Left lobe of liver (tissue), 2 donors: ENCODE results near the gene SLAMF7. TPM values are rescaled to one million over a fixed set of nuclear protein-coding genes. Genes with fewer than 3 reads are reported as not detected.
"Not testable (repeated sequence)": the region's sequence is repeated elsewhere in the genome, so short reads cannot be mapped to it uniquely, and the experiment has no call there.

Source experiments
- ATAC-seq: fragments of 200-7000 bp; cut with Tn5 transposase; one replicate; pipeline ENCODE4 v1.9.1; 2020; ENCODE audit warnings: mild to moderate bottlenecking, moderate library complexity
- DNase-seq: peaks from one replicate; pipeline ENCODE4 v3.0.0-alpha.2; 2020; ENCODE audit warnings: low spot score
- total RNA-seq: library from RNA; stranded (reverse); gene quantifications from one replicate; pipeline ENCODE4 v1.2.1, GENCODE V29; 2021
- donor health status: DM: no; HTN: no; CAD: no; lungs with moderate emphysema.
- donor health status: DM: no; HTN: yes; CAD: no.

Gene SLAMF7
- total RNA-seq, 1 donor from 2014 or later = 0.68 TPM

DNA sequence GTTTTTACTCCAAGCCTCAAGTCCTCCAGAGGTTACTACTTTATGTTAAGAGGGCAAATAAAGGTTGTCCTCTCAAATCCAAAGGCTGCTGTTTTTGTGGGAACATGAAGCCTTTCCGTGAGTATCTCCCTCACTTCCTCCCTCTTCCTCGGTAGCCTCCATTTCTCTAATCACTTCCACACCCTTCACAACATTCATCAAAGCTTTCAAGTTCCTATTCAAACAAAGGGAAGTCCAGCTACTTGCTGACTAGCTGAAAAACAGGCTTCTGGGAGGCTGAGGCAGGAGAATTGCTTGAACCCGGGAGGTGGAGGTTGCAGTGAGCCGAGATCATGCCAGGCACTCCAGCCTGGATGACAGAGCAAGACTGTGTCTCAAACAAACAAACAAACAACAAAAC, 20.8 kb upstream of the SLAMF7 start:
- ATAC-seq = no peak
- DNase-seq = no peak

DNA sequence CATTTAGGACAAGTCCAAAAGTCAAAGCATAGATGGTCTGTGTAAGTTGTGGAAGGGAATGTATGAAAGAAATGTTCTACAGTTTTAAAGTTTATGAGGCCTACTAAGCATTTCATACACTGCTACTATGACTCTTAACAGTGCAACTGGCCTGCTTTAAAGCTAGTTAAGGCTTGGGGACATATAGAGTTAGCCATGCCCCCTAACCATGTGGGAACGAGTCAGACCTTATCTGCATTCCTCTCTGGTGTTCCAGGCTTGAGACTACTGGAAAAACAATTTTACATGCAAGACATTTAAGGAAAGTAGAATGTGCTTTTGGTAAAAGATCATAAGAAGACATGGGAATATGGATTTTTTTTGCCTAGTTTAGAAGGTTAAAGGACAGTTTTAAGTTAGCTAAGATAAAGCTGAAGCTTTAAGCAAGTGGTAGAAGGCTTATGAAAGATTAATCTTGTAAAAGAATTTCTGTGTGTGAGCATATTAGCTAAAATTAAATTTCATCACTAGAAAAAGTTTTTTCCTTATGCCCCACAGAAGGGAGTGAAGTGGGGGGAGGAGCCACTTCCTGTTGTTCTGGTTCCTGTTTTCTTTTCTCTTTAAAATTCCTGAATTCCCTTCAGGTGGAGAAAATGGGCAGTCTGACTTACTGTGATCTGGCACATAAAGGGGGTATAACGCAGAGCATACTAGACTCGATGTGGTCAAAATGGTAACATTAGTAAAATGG, 18.5 kb upstream of the SLAMF7 start:
- ATAC-seq = no peak
- DNase-seq = no peak

DNA sequence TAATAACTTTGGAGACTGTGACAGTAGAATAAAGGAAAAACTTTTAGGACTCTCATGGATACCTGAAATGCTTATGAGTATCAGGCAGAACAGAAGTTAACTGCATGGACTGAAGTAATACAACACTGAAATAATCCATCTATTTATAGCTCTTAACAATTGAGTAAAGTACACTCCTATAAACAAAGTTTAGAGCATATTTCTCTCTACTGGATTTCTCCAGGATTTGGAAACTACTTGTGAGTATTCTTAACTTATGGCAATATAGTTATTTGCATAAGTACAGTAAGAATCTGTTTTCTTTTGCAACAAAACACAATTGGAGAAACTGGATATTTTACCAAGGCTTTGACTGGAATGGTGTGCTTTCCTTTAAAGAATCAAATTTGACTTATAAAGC, 17.6 kb upstream of the SLAMF7 start:
- DNase-seq = no peak

DNA sequence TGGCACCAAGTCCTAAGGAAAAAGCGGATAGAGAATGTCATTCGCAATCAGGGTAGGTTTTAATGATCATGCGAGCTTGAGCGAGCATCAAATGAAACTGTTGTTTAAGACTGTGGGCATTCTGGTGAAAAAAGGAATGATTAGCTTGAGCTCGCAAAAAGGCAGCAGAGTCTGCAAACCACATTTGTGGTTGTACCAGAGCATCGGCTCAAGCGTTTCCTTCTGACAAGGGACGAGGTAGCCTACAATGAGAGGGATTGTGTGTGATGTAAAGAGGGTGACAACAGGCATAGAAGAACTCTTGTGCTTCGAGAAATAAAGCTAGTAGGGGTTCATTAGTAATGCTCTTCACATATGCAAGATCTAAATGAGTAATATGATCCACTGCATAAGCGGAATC, 16.3 kb upstream of the SLAMF7 start:
- DNase-seq (no peak), ATAC-seq (no peak)

More for the DNA sequence above, 17.6 kb upstream of the SLAMF7 start:
- ATAC-seq = no peak

DNA sequence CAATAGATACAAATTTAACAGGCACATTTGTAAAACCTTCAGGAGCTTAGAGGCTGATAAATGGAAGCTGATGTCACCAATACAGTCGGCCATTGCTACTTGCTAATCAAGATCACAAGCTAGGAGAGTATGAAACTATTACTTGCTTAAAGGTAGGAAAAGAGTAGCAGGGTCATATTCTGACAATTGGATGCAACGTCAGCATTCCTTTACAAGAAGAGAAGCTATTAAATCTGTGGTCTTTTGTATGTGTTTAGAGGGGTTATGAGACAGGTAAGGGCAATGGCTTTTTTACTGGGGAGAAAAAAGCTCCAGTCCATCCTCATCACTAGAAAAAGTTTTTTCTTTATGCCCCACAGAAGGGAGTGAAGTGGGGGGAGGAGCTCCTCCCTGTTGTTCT, 15.7 kb upstream of the SLAMF7 start:
- ATAC-seq (no peak), DNase-seq (no peak)

DNA sequence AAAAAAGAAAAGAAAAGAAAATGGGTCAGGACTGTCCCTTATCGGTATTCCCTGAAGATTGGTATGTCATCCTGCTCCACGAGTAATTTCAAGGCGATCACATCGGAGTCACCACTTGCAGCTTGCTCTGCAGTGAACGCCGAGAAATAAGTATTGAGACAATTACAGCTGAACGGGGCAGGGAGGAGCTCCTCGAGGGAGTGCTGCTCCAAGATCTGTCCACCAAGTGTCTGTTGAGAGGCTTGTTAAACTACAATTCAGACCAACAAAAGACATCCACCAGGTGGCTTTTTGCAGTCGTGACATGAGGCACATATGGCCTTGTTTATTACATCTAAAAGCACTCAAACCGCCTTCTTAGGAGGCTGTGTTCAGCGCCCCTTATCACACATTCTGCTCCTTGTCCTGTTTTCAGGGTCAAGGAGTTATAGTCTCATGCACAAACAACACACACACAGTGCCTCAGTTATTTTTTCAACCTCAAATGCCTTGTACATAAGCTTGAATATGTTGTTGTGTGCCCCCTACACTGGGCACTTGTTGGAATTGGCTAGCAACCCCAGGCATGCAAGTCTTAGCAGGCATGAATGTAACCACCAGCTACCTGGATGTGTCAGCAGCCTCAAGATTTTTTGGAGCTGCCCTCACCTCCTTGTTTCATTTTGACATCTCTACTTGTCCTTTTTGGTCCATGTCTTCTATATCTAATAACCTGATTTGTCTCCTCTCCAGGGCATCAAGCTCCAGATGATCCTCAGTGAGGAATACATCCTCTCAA, 14.4 kb upstream of the SLAMF7 start:
- ATAC-seq (no peak), DNase-seq (no peak)

DNA sequence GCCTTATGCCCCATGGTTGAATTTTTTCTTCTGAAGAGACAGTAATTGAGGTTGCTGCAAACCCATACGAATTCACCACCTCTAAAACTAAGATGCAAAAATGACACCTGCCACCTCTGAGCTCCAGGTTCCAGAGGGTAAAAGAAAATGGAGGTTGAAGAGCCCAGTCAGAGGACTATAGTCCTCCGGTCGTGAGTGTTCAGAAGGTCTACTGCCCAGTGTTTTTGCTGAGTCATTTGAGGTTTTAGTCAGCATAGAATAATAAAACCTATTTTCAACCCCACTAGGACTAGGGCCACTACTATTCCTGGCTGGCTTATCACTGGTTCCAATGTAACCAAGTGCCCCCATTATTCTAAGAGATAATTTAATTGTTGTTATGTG, 12.9 kb upstream of the SLAMF7 start:
- DNase-seq = no peak
- ATAC-seq = no peak

DNA sequence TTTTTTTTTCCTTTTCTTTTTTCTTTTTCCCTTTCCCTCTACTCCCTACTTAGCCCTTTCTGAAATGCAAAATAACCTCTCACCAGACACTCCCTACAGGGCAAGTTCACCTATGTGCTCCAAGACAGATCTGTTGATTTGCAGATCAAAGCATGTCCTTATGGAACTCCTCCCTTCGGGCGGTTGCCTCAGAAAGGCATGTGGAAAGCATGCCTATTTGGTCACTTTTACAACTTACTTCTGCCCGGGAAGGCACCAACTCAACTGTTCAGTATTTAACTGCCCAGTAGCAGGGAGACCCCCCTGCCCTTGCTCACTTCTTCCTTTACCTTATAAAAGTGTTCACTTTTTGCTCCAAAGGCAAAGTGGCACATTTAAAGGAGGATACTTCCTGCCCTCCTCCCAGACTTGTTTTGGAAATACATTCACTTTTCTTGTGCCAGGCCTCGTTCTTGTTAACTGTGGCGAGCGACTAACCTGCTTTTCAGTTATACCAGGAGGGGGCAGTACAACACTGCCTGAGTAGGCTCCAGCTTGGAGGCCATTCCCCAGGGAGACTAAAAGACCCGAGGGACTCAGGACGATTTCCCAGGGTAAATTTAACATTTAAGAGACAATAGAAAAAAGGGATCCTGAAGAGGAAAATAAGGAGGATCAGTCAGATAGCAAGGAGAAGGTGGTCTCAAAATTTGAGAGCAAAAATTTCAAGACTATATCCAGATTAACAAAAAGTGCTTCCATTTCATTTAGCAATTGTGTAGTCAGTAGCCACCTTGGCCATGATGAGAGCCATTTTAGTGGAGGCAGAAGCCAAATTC, 12.3 kb upstream of the SLAMF7 start:
- peak; percentile 59 for DNase-seq
- peak; percentile 100 for ATAC-seq

DNA sequence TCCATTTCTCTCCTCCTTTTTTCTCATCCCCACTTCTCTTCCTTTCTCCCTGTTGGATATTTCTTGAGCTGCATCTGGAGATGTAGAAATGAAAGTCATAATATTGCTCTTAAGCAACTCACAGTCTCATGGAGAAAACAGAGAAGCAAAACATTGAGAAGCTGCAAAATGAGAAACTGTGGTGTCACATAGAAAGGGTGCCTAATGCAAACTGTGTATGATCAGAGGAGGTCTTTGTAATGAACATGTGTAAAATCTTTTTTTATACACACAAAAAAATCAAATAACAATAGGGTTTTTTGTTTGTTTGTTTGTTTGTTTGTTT, 11.8 kb upstream of the SLAMF7 start:
- ATAC-seq (peak; percentile 8), DNase-seq (no peak)

DNA sequence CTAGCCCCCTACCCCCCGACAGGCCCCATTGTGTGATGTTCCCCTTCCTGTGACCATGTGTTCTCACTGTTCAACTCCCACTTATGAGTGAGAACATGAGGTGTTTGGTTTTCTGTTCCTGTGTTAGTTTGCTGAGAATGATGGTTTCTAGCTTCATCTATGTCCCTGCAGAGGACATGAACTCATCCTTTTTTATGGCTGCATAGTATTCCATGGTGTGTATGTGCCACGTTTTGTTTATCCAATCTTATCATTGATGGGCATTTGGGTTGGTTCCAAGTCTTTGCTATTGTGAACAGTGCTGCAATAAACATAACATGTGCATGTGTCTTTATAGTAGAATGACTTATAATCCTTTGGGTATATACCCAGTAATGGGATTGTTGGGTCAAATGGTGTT, 7.5 kb upstream of the SLAMF7 start:
- not testable (repeated sequence) for ATAC-seq

DNA sequence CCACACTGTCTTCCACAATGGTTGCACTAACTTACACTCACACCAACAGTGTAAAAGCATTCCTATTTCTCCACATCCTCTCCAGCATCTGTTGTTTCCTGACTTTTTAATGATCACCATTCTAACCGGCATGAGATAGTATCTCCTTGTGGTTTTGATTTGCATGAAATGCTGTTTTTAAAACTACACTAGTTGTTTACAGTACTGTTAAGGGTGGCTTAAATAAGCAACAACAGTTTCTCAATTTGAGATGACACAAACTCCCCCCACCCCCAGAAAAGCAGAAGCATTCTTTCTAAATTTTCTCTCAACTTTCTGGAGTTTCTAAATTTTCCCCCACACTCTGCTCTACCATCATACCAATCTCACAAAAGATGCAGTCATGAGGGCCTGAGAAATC, 7.1 kb upstream of the SLAMF7 start:
- DNase-seq (no peak), ATAC-seq (no peak)

More for the DNA sequence above, 7.5 kb upstream of the SLAMF7 start:
- not testable (repeated sequence) for DNase-seq

DNA sequence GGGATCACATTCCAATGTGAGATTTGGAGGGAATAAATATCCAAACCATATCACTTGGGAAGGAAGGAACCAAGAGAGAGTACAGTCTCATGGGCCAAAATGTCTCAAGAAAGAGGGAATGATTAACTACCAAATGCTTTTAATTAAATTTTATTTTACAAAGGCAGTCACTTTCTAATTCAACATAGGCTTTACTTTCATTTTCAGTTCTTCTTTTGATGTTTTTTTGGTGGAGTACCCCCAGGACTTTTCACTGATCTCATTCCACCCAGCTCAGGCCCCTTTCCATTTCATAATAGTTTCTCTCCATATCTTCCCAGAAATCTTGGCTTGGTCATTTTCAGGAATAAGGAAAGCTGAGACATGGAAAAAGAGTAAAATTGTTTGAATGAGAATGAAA, 5.1 kb upstream of the SLAMF7 start:
- no peak for ATAC-seq
- no peak for DNase-seq

DNA sequence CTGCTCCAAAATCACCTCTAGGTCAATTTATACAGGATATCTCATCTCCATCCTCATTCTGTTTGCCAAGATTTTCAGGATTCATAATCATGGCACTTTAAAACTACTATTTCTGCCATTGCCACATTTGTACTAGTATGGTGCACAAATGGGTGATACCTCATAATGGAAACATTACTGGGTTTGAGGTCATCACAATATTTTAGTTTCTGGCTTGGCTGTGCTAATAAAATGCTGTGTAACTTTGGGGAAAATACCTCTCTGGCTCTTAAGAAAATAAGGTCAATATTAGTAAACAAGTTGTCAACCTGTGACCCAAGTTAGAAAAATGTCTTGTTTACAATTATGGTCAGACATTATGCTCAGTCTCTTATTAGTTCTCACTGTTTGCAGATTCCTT, 4.7 kb upstream of the SLAMF7 start:
- ATAC-seq = no peak
- no peak for DNase-seq

DNA sequence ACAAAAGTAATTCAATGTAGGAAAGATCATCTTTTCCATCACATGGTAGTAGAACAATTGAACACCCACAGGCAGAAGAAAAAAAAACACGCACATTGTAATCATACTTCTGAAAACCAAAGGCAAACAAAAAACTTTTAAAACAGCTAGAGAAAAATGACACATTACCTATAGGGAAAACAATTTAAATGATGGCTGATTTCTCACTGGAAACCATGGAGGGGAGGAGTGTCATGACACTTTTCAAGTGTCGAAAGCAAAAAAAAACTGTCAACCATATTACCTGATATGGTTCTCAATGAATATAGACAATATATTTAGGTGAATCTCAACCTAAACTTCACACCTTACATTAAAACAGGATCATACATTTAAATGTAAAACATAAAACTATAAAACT, 776 bp upstream of the SLAMF7 start:
- no peak for ATAC-seq
- no peak for DNase-seq

DNA sequence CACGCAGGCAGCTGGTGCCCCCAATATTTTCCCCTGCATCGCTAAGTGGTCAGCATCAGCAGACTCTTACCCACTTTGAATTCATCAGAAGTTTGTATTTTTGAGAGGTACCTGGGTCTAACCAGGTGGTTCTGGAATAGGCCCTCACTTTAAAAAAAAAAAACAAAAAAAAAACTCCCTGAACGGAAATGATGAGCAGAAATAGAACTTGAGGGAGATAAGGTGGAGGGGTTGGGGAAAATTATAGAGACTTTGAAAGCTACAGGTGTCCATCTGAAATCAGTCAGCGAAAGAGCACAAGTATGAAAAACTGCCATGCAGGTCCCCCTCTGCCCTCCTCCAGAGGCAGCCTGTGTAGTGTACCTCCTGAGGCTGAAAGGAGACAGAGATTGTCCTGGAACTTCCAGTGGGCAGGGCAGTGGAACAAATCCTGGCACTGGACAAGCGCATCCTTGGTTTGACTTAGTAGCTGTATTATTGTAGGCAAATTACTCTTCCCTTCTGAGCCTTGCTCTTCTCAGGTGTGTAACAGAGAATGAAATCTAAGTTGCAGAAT, 1.2 kb downstream of the SLAMF7 start:
- ATAC-seq (no peak), DNase-seq (no peak)

DNA sequence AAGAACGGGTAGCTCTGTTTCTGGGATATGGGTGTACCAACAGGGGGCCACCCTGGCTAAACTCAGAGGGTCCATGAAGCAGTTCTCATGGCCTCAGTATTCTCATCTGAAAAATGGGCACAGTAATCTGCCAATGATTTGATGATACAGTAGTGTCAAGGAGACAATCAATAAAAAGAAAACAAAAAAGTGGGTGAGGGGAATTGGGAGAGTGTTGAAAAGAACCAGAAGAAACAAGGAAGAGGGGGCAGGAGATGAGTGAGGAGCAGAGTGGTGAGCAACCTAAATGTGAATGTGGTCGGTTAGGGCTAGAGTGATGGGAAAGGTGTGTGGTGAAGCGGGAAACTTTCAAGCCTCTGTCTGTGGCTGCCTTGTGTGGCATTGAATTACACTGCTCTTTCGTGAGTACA, 2.0 kb downstream of the SLAMF7 start:
- ATAC-seq = no peak
- DNase-seq = no peak

DNA sequence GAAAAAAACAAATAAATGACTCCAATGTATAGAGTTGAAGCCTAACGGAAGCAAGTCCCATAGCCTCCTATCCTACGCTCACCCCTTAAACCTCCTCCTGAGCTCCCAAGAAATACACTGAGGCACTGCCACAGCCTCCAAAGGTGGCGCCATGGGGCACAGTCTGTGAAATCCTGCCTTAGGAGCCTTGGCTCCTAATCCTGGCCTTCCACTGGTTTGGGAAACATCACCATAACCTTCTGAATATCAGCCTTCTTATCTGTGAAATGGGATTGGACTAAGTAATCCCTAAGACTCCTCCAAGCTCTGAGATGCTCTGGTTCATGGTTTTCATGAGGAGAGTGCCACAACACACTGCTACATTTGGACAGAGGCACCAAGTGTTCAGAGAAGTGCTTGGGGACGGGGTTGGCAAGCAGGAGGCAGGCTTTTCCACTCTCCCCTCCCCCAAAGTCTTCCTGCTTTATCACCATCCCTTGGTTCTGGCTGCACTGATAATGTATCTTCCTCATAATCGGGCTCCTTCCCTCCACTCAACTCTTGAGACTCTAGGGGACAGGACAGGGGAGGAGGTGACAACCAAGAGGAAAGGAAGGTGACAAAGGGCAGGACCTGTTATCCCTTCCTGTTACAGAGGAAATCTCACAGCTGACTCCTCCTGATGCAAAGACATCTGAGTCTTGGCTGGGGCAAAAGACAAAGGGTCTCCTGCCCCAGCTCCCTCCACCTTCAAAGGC, 2.7 kb downstream of the SLAMF7 start:
- DNase-seq (no peak), ATAC-seq (no peak)

DNA sequence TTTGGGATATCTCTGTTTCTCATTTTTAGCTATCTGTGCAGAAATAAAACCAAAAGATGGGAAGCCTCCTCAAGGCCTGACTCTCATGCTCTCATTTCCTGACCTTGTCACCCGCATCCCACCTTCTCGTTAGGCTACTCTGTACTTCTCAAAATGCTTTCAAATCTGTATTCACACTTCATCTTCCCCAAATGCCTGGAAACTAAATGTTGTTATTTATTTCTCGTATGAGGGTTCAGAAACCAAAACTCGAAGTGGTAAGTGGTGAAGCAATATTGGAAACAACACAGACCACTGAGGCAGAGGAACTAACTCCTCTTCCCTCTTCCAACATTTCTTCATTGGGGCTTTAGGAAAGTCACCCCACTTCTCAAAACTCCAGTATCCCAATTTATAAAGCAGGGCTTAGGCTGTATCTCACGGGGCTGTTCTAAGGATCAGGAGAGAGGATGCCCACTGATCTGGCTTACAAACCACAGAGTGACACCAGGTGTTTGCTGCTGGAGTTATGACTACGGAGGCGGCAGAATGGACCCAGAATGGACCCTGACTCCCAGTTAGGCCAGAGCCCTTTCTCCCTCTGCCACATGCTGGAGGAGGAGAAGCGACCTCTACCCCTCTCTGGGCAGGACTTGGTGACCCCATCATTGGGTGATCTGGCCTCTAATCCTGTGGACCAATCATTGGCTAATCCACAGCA, 3.5 kb downstream of the SLAMF7 start:
- DNase-seq = no peak
- ATAC-seq = no peak

DNA sequence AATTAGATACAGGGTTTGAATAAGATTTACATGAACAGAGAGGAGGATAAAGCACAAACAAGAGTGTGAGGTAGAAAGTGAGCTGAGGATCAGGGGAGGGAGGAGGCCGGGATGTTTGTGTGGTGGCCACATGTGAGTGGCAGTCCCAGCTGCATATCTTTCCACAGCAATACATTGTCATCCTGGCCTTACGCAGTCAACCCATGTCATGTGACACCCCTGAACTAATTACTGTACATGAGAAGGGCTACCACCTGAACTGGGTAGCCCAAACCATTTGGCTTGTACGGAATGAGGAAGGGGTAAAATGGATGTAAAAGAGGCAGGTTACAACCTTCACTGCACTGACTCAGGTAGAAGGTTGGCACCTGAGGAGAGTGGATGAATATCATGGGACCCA, 4.2 kb downstream of the SLAMF7 start:
- ATAC-seq (no peak), DNase-seq (no peak)

DNA sequence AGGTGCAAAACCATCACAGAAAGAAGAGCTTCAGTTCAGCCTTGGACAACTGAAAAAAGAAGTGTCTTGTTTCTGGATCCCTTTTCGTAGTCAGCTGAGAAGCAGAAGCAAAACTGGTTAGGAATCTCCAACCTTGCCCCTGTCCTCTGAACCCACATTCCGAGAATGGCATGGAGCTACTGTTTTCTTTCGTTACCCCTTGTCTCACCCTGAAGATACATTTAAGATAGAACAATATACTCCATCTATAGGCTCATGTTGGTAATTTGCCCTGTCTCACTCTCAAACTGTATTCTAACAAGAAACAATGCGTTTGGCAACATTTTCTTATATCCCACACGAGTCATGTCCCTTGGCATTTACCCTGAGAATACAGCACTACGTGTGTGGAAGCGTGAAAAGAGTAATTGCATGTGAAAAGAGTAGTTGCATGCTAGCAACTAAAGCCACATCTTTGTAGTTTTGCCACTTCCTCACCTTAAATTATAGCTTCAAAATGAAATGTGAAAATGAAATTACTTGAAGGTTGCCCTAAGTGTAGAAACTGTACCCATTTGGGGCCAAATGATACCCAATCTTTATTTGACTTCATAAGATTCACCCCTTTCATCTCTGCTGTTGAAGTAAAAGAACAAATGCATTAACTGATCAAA, 5.3 kb downstream of the SLAMF7 start:
- no peak for DNase-seq

More for the DNA sequence above, 5.3 kb downstream of the SLAMF7 start:
- ATAC-seq = no peak
